ENCODE results near the gene APOM.

APOM gene

GRCh38 chr6:31654574-31655348 lies 933 bp upstream of the APOM start:
- no peak for FAIRE-seq
- no peak for DNase-seq (ENCODE audit: extremely low spot score, insufficient read length, low read depth)

- DNase-seq (ENCODE audit: extremely low spot score, insufficient read length, low read depth), result no peak
- FAIRE-seq, result no peak
Observed at GRCh38 chr6:31657406-31658157, 1.9 kb downstream of the APOM start.

GRCh38 chr6:31658158-31658688 lies 2.5 kb downstream of the APOM start:
- FAIRE-seq (no peak), DNase-seq (ENCODE audit: extremely low spot score, insufficient read length, low read depth) (no peak)

GRCh38 chr6:31658983-31659648 lies 3.4 kb downstream of the APOM start:
- FAIRE-seq, result no peak
- no peak for DNase-seq (ENCODE audit: extremely low spot score, insufficient read length, low read depth)

- DNase-seq (ENCODE audit: extremely low spot score, insufficient read length, low read depth), result no peak
- no peak for FAIRE-seq
Observed at GRCh38 chr6:31659649-31660380, 4.1 kb downstream of the APOM start.

- DNase-seq (ENCODE audit: extremely low spot score, insufficient read length, low read depth) (peak; percentile 58), FAIRE-seq (peak; percentile 73)
Observed at GRCh38 chr6:31660381-31661261, 4.9 kb downstream of the APOM start, which contains the start of gene C6orf47. Gene C6orf47, minus strand, starts transcription at chr6:31660778. Its CDS starts 831 bp downstream, at chr6:31659947.

GRCh38 chr6:31661262-31662123 lies 5.8 kb downstream of the APOM start:
- DNase-seq (ENCODE audit: extremely low spot score, insufficient read length, low read depth), result no peak
- peak; percentile 41 for FAIRE-seq

- FAIRE-seq (no peak), DNase-seq (ENCODE audit: extremely low spot score, insufficient read length, low read depth) (no peak)
Observed at GRCh38 chr6:31662124-31662723, 6.5 kb downstream of the APOM start.

GRCh38 chr6:31663126-31663960 lies 7.6 kb downstream of the APOM start:
- FAIRE-seq (no peak), DNase-seq (ENCODE audit: extremely low spot score, insufficient read length, low read depth) (no peak)

GRCh38 chr6:31663961-31664789 lies 8.5 kb downstream of the APOM start:
- DNase-seq (ENCODE audit: extremely low spot score, insufficient read length, low read depth) (no peak), FAIRE-seq (no peak)

GRCh38 chr6:31664790-31665500 lies 9.3 kb downstream of the APOM start, which contains the start of gene GPANK1:
Gene GPANK1, minus strand, starts transcription at chr6:31664997. Its CDS starts 519 bp downstream, at chr6:31664478.
- DNase-seq (ENCODE audit: extremely low spot score, insufficient read length, low read depth), result peak; percentile 62
- FAIRE-seq, result peak; percentile 89

GRCh38 chr6:31665501-31666336 lies 10.0 kb downstream of the APOM start, which contains the start of gene CSNK2B:
Gene CSNK2B, plus strand, starts transcription at chr6:31666080. Its CDS starts 752 bp downstream, at chr6:31666832.
- DNase-seq (ENCODE audit: extremely low spot score, insufficient read length, low read depth) (peak; percentile 93), FAIRE-seq (peak; percentile 92)

GRCh38 chr6:31666337-31666965 lies 10.8 kb downstream of the APOM start:
- FAIRE-seq, result no peak
- DNase-seq (ENCODE audit: extremely low spot score, insufficient read length, low read depth), result no peak

GRCh38 chr6:31669676-31670075 lies 14.0 kb downstream of the APOM start, which contains the start of gene LY6G5B:
Gene LY6G5B, plus strand, starts transcription at chr6:31669976. Its CDS starts 975 bp downstream, at chr6:31670951.
- DNase-seq (ENCODE audit: extremely low spot score, insufficient read length, low read depth) (no peak), FAIRE-seq (no peak)
